ENCODE results near the gene PRR20G. TPM values are rescaled to one million over a fixed set of nuclear protein-coding genes. Genes with fewer than 3 reads are reported as not detected.
A peak's percentile ranks its signal among the peaks of the same experiment; 100 is the strongest.

The PRR20G gene
- polyA plus RNA-seq, 2 of the 4 experiments (the other 2 are of a cell fraction) = not detected

DNA sequence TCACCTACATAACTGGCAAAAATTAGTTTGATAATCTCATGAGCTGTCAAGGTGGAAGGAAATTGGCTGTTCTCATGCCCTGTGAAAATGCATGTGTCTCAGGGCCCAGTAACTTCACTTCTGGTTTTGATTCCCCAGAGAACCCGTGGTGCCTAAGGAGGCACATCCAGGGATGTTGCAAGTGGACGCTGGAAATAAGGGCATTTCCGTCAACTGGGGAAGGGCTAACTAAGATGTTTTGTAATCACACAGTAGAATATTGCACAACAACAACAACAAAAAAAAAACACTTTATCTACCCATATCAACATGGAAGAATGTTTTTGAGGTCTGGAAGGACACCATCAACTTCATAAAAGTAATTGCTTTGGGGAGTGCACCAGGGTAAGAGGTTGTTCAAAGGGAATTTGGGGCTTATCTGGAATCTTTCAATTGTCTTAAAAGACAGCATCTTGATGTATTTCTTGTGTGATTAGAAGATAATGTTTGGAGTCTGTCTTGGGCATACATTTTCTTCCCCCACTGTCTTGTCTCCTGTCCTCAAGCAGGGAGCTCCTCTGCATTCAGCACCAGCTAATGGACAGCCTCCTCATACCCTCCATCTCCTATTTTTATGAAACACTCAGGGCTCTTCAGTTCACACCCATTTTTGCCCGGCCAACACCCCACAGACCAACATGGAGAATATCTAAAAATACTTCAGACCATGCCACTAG, 37.2 kb upstream of the PRR20G start:
- no peak for FAIRE-seq
- TF ChIP-seq, protein P1, sequence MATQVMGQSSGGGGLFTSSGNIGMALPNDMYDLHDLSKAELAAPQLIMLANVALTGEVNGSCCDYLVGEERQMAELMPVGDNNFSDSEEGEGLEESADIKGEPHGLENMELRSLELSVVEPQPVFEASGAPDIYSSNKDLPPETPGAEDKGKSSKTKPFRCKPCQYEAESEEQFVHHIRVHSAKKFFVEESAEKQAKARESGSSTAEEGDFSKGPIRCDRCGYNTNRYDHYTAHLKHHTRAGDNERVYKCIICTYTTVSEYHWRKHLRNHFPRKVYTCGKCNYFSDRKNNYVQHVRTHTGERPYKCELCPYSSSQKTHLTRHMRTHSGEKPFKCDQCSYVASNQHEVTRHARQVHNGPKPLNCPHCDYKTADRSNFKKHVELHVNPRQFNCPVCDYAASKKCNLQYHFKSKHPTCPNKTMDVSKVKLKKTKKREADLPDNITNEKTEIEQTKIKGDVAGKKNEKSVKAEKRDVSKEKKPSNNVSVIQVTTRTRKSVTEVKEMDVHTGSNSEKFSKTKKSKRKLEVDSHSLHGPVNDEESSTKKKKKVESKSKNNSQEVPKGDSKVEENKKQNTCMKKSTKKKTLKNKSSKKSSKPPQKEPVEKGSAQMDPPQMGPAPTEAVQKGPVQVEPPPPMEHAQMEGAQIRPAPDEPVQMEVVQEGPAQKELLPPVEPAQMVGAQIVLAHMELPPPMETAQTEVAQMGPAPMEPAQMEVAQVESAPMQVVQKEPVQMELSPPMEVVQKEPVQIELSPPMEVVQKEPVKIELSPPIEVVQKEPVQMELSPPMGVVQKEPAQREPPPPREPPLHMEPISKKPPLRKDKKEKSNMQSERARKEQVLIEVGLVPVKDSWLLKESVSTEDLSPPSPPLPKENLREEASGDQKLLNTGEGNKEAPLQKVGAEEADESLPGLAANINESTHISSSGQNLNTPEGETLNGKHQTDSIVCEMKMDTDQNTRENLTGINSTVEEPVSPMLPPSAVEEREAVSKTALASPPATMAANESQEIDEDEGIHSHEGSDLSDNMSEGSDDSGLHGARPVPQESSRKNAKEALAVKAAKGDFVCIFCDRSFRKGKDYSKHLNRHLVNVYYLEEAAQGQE (IDR thresholded peaks at IDR 0.05) = peak; percentile 50; the same call in 1 of the 2 replicates
- no peak for TF ChIP-seq GATA3 (IDR thresholded peaks at IDR 0.05; ENCODE audit: borderline replicate concordance)
- H3K9me3 ChIP-seq = peaks cover 3% of the 10 kb centered on the region; the same call in 1 of the 3 replicates
- H3K27ac ChIP-seq = no peak overlapping the region
- no peaks in the 10 kb centered on the region for H3K4me1 ChIP-seq
- H3K4me3 ChIP-seq = no peak overlapping the region
- POLR2A ChIA-PET = no interaction called here
- no peak for DNase-seq (ENCODE audit: low read depth in 1 of 2, low spot score in 1 of 2)
- H3K4me2 ChIP-seq = no peak overlapping the region
- WGBS (ENCODE audit: missing lambda C conversion rate) = 16% methylated on average over 4 of the region's 4 CpGs
- no peak for ATAC-seq
- CTCF ChIA-PET = interaction anchor here (0.7 kb wide), 1 partner anchor 128 kb away, joined by 4 read pairs; no protein-coding TSS in a partner anchor

GRCh38 chr3:127324076-127324475, 36.2 kb upstream of the PRR20G start:
- Histone ChIP-seq H3K4me2 (no peak overlapping the region), H3K4me3 (no peak overlapping the region), H3K27ac (no peak overlapping the region), H3K4me1 (no peaks in the 10 kb centered on the region), H3K9me3 (no peaks in the 10 kb centered on the region)
- no peak for DNase-seq (ENCODE audit: low read depth in 1 of 2, low spot score in 1 of 2)
- ATAC-seq = no peak
- 0% methylated on average over 1 of the region's 3 CpGs for WGBS (ENCODE audit: missing lambda C conversion rate)
- TF ChIP-seq NR3C1 (IDR thresholded peaks at IDR 0.05) (no peak), EHF (CRISPR knock-in tag; IDR thresholded peaks at IDR 0.05) (no peak), ELK1 (IDR thresholded peaks at IDR 0.05; ENCODE audit: low read depth, low read length) (no peak), MAX (IDR thresholded peaks at IDR 0.05) (no peak), ZC3H11A (IDR thresholded peaks at IDR 0.05) (no peak), MYC (IDR thresholded peaks at IDR 0.05; ENCODE audit: borderline replicate concordance, low read length) (no peak), SREBF2 (IDR thresholded peaks at IDR 0.05) (no peak), ZSCAN20 (CRISPR knock-in tag; IDR thresholded peaks at IDR 0.05) (no peak), NFE2L2 (conservative IDR thresholded peaks at IDR 0.05; ENCODE audit: low read length) (no peak), HES2 (IDR thresholded peaks at IDR 0.05) (no peak)
- TF ChIP-seq, protein P2, sequence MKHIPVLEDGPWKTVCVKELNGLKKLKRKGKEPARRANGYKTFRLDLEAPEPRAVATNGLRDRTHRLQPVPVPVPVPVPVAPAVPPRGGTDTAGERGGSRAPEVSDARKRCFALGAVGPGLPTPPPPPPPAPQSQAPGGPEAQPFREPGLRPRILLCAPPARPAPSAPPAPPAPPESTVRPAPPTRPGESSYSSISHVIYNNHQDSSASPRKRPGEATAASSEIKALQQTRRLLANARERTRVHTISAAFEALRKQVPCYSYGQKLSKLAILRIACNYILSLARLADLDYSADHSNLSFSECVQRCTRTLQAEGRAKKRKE (CRISPR knock-in tag; IDR thresholded peaks at IDR 0.05; ENCODE audit: low read depth) = no peak
- POLR2A ChIA-PET = no interaction called here
- no peak for FAIRE-seq
- CTCF ChIA-PET = no interaction called here

- POLR2A ChIA-PET = no interaction called here
- FAIRE-seq (no peak), ATAC-seq (no peak), DNase-seq (ENCODE audit: low read depth in 1 of 2, low spot score in 1 of 2) (no peak)
- H3K4me1 ChIP-seq = no peaks in the 10 kb centered on the region
- TF ChIP-seq SREBF2 (IDR thresholded peaks at IDR 0.05) (no peak), BHLHE40 (IDR thresholded peaks at IDR 0.05; ENCODE audit: low read depth, low read length) (no peak), USF2 (IDR thresholded peaks at IDR 0.05) (no peak), CBX2 (IDR thresholded peaks at IDR 0.05; ENCODE audit: borderline replicate concordance, low read depth) (no peak), ELK1 (IDR thresholded peaks at IDR 0.05; ENCODE audit: low read depth, low read length) (no peak), ZC3H11A (IDR thresholded peaks at IDR 0.05) (no peak), TP53 (CRISPR knock-in tag; IDR thresholded peaks at IDR 0.05) (no peak), PHF8 (IDR thresholded peaks at IDR 0.05; ENCODE audit: borderline replicate concordance, low read depth) (no peak), RFX5 (IDR thresholded peaks at IDR 0.05) (no peak), JUN (IDR thresholded peaks at IDR 0.05) (no peak), KDM5A (IDR thresholded peaks at IDR 0.05) (no peak), CBX8 (IDR thresholded peaks at IDR 0.05) (no peak), MYC (IDR thresholded peaks at IDR 0.05; ENCODE audit: borderline replicate concordance, low read length) (no peak), ZNF302 (CRISPR knock-in tag; IDR thresholded peaks at IDR 0.05) (no peak)
- CTCF ChIA-PET = no interaction called here
- H3K4me2 ChIP-seq = no peak overlapping the region
- no peak overlapping the region for H3K4me3 ChIP-seq
- no peaks in the 10 kb centered on the region for H3K9me3 ChIP-seq
- 3% methylated on average over 5 of the region's 5 CpGs for WGBS (ENCODE audit: missing lambda C conversion rate)
- no peak overlapping the region for H3K27ac ChIP-seq
Observed at GRCh38 chr3:127323581-127323980, 35.7 kb upstream of the PRR20G start.

Measured in A549 (cell line).